Small intestine (tissue), 7 donors: ENCODE results near the gene GALNT16. TPM values are rescaled to one million over a fixed set of nuclear protein-coding genes. Genes with fewer than 3 reads are reported as not detected.

Source experiments
- DNase-seq, 2 donors: peaks; one replicate each; pipeline versions ENCODE4 v3.0.0 to v3.0.0-alpha.2; 2013
- FAIRE-seq: peaks from 2 replicates; lab custom pipeline; 2012; peaks lifted over from hg19 to GRCh38; lab: Jason Lieb, UNC
- H3K27ac ChIP-seq, 3 donors: one replicate each; pipeline ENCODE4 v1.5.1; 2013; ENCODE audit warnings: low read length in 2 of 3, mild to moderate bottlenecking in 2 of 3, control low read depth in 1 of 3, inconsistent platforms in 1 of 3, low read depth in 1 of 3, moderate library complexity in 1 of 3
- H3K27me3 ChIP-seq, 3 donors: one replicate each; pipeline ENCODE4 v1.6.1; 2013; ENCODE audit warnings: low read length in 3 of 3, inconsistent platforms in 1 of 3; ENCODE audit not compliant: control insufficient read depth in 3 of 3, insufficient read depth in 3 of 3
- H3K36me3 ChIP-seq, 3 donors: one replicate each; pipeline ENCODE4 v1.6.1; 2013; ENCODE audit warnings: low read length in 3 of 3, inconsistent platforms in 1 of 3, low read depth in 1 of 3, mild to moderate bottlenecking in 1 of 3, moderate library complexity in 1 of 3; ENCODE audit not compliant: control insufficient read depth in 3 of 3, insufficient read depth in 2 of 3
- H3K4me1 ChIP-seq, 3 donors: one replicate each; pipeline ENCODE4 v1.6.1; 2013; ENCODE audit warnings: low read length in 2 of 3, inconsistent platforms in 1 of 3, low read depth in 1 of 3, mild to moderate bottlenecking in 1 of 3, moderate library complexity in 1 of 3; ENCODE audit not compliant: control insufficient read depth in 3 of 3, insufficient read depth in 2 of 3
- H3K4me3 ChIP-seq, 3 donors: one replicate each; pipeline ENCODE4 v1.5.1; 2013; ENCODE audit warnings: low read length in 3 of 3, control low read depth in 1 of 3, inconsistent platforms in 1 of 3, low read depth in 1 of 3, mild to moderate bottlenecking in 1 of 3, moderate library complexity in 1 of 3
- H3K9me3 ChIP-seq, 2 donors: one replicate each; pipeline ENCODE4 v1.6.1; 2013; ENCODE audit warnings: low read depth in 1 of 2, low read length in 1 of 2; ENCODE audit not compliant: control insufficient read depth in 2 of 2, insufficient read depth in 1 of 2
- WGBS, 3 donors: extraction: QIAGEN DNeasy Blood & Tissue Kit; methylation state at CpG; one replicate each; pipeline ENCODE4 v1.1.7; 2013; 5-methylcytosine and 5-hydroxymethylcytosine counted together
- polyA plus RNA-seq, 4 donors: library from polyadenylated mRNA; stranded (reverse) in 3 of 4; unstranded in 1 of 4; fragments of 200-250 nt in 3 of 4; fragments of 120-200 nt in 1 of 4; gene quantifications; one replicate each; pipeline versions ENCODE4 v1.2.1 to v1.2.3, GENCODE V29; 2013
- donor health status: healthy with polysubstance abuse.
- donor health status: control.
- donor health status: control.
- donor health status: Bipolar disorder and iron deficiency.
- donor health status: healthy.

GALNT16 gene
- polyA plus RNA-seq, 4 donors, result 0.45 to 18.2 (median 1.5) TPM

DNA sequence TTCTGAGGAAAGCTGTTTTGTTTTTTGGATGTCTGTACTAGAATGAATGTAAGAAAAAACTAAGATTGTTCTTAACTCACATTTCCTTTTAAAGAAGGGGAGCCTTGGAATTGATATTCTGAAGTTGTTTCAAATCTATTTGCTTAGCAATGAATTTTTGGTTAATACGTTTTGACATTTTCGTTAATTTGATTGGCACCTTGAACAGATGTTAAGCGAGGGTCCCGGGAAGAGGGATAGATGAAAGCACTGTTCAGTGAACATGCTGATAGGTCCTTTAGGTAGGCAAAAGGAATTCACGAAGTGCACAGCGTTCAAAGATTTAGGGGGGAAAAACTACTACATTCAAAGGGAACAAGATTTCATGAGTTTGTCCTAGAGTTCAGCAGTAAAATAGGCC, 140.2 kb downstream of the GALNT16 start:
- peak overlapping the region in 2 of 3 donors; percentile 93 to 95 for H3K4me3 ChIP-seq
- peaks cover 0 to 2% of the 10 kb centered on the region in 2 donors for H3K9me3 ChIP-seq
- H3K4me1 ChIP-seq, result peaks cover 5 to 24% (median 11%) of the 10 kb centered on the region in 3 donors
- 56 to 85% (median 64%) methylated on average over 6 of the region's 6 CpGs for WGBS, 3 donors
- H3K27ac ChIP-seq, result no peak overlapping the region
- FAIRE-seq (no peak), DNase-seq (no peak)
- H3K27me3 ChIP-seq, result no peaks in the 10 kb centered on the region
- H3K36me3 ChIP-seq, result peaks cover 0 to 9% (median 0%) of the 10 kb centered on the region in 3 donors

DNA sequence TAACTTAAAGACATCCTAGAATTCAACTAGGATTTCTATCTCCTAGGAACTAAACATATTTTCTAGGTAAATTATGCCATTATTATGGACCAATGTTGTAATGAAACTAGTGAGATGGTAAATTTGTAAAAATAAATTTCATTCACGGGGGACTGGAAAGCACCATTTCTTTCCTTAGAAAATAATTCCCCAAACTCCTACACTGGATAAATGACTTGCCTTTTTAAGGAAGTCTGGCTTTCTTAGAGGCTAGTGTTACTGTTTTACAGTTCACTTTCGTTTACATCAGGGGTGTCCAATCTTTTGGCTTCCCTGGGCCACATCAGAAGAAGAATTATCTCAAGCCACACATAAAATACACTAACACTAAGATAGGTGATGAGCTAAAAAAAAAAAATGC, 141.9 kb downstream of the GALNT16 start:
- DNase-seq, result no peak
- H3K4me1 ChIP-seq, result peaks cover 5 to 24% (median 11%) of the 10 kb centered on the region in 3 donors
- peaks cover 0 to 7% (median 0%) of the 10 kb centered on the region in 3 donors for H3K36me3 ChIP-seq
- no peak overlapping the region for H3K4me3 ChIP-seq
- FAIRE-seq, result no peak
- WGBS, 3 donors, result 55 to 66% (median 59%) methylated on average over 2 of the region's 2 CpGs
- peaks cover 0 to 2% of the 10 kb centered on the region in 2 donors for H3K9me3 ChIP-seq
- no peak overlapping the region for H3K27ac ChIP-seq
- no peaks in the 10 kb centered on the region for H3K27me3 ChIP-seq

DNA sequence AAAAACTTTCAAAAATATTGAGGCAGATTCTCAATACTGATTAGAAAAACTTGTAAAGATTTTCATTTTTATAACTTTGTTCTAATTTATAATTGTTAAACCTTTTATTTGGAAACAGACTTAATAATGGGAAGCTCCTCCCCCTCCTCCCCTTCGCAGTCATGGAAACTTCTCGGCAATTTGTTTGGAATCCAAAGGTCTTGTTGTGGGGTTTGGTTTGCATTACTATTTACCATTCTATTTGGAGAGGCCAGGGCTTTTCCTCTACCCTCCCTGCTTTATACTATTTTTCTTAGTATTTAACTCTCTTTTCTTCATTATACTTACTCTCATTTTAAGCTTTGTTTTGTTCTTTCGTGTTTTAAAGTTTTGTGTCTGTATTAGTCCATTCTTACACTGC, 144.5 kb downstream of the GALNT16 start:
- H3K4me3 ChIP-seq, result no peak overlapping the region
- DNase-seq (no peak), FAIRE-seq (no peak)
- H3K4me1 ChIP-seq, result peaks cover 5 to 15% (median 5%) of the 10 kb centered on the region in 3 donors
- no peaks in the 10 kb centered on the region for H3K27me3 ChIP-seq
- WGBS, 3 donors, result 81 to 88% (median 84%) methylated on average over 3 of the region's 3 CpGs
- H3K27ac ChIP-seq, result no peak overlapping the region
- peaks cover 0 to 7% (median 0%) of the 10 kb centered on the region in 3 donors for H3K36me3 ChIP-seq
- peaks cover 0 to 2% of the 10 kb centered on the region in 2 donors for H3K9me3 ChIP-seq

DNA sequence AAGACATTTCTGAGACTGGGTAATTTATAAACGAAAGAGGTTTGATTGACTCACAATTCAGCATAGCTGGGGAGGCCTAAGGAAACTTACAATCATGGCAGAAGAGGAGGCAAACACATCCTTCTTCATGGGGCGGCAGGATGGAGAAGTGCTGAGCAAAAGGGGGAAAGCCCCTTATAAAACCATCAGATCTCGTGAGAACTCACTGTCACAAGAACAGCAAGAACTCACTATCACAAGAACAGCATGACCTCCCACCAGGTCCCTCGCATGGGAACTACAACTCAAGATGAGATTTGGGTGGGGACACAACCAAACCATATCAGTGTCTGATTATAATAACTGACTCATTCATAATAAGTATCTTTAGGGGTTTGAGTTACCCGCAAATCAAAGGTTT, 144.9 kb downstream of the GALNT16 start:
- Histone ChIP-seq H3K36me3 (peaks cover 0 to 7% (median 0%) of the 10 kb centered on the region in 3 donors), H3K4me1 (peaks cover under 1 to 12% (median 2%) of the 10 kb centered on the region in 3 donors), H3K4me3 (no peak overlapping the region), H3K27ac (no peak overlapping the region), H3K9me3 (peaks cover 0 to 2% of the 10 kb centered on the region in 2 donors), H3K27me3 (no peaks in the 10 kb centered on the region)
- WGBS, 3 donors, result 90 to 93% (median 90%) methylated on average over 5 of the region's 5 CpGs
- FAIRE-seq, result no peak
- DNase-seq, result no peak

DNA sequence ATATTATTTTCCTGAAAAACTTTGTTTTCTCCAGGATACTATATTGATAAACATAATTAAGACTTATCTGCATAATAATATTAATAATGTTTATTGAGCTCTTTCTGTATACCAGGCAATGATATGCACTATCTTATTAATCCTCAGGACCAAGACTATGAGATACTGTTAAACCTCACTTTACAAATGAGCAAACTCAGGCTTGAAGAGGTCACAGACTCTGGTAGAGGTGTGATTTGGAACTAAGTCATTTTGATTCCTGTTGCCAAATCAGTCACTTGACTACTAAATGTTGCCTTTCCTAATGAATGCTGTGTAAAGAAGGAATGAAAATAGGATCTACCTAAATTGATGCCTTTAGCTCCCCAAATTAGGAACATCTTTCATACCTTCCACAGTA, 145.8 kb downstream of the GALNT16 start:
- no peak overlapping the region for H3K27ac ChIP-seq
- DNase-seq, result no peak
- no peak for FAIRE-seq
- peaks cover 0 to 7% (median 0%) of the 10 kb centered on the region in 3 donors for H3K36me3 ChIP-seq
- no peaks in the 10 kb centered on the region for H3K27me3 ChIP-seq
- H3K4me1 ChIP-seq, result peaks cover 0 to 4% (median 0%) of the 10 kb centered on the region in 3 donors
- H3K4me3 ChIP-seq, result no peak overlapping the region
- peaks cover 0 to 2% of the 10 kb centered on the region in 2 donors for H3K9me3 ChIP-seq

Other genes starting within 250 kb of the GALNT16 start
- 10 to 100 TPM; 13.2 to 43.4 (median 16.2) TPM for gene DCAF5, start 107.0 kb upstream of the GALNT16 start, polyA plus RNA-seq
- gene EXD2, start 68.7 kb upstream of the GALNT16 start, polyA plus RNA-seq, result 10 to 100 TPM in 2 of 4 donors, 1 to 10 TPM in 2; 3.2 to 21.4 (median 7.5) TPM
- 100 to 1,000 TPM; 131 to 207 (median 141) TPM for gene ERH, start 138.1 kb downstream of the GALNT16 start, polyA plus RNA-seq
- gene SLC39A9, start 138.5 kb downstream of the GALNT16 start, polyA plus RNA-seq, result 10 to 100 TPM; 25.1 to 73.4 (median 31.6) TPM
- gene PLEKHD1, start 224.6 kb downstream of the GALNT16 start, polyA plus RNA-seq, result under 1 TPM in 3 of 4 donors, not detected in 1; under 0.01 to 0.04 (median 0.03) TPM